Fibroblast of villous mesenchyme (primary cell): ENCODE data around the gene CP. TPM values are rescaled to one million over a fixed set of nuclear protein-coding genes. Genes with fewer than 3 reads are reported as not detected.

ENCODE experiments used
- DNase-seq: peaks from one replicate; pipeline ENCODE4 v3.0.0-alpha.2; 2010; ENCODE audit warnings: low read depth
- H3K4me3 ChIP-seq: 2 replicates; pipeline ENCODE4 v1.5.1; 2011; ENCODE audit warnings: low read depth, mild to moderate bottlenecking, low read length
- CTCF ChIP-seq: IDR thresholded peaks from 2 replicates; pipeline ENCODE4 v1.5.1; 2012; ENCODE audit warnings: low read depth, mild to moderate bottlenecking, low read length; ENCODE audit not compliant: insufficient read depth
- total RNA-seq: library from RNA; depleted of rRNA; stranded (reverse); fragments of >200 nt; gene quantifications from 2 replicates; pipeline ENCODE4 v1.2.3, GENCODE V29; 2012

CP gene
- total RNA-seq, 1 donor, result not detected

- no peak for DNase-seq
- H3K4me3 ChIP-seq, result no peak overlapping the region
- no peak for TF ChIP-seq CTCF
Observed at GRCh38 chr3:149131589-149131988, 90.0 kb downstream of the CP start.

- peak; percentile 92 for DNase-seq
- no peak for TF ChIP-seq CTCF
- H3K4me3 ChIP-seq, result peak within 1 kb of the TSS; percentile 93
Observed at GRCh38 chr3:149129326-149130205, 92.1 kb downstream of the CP start, which contains the start of gene HPS3. HPS3 (plus strand) TSS chr3:149129638; CDS start chr3:149129724, 86 bp downstream.

GRCh38 chr3:149128821-149129220 is 92.8 kb downstream of the CP start:
- no peak for DNase-seq
- H3K4me3 ChIP-seq, result peak overlapping the region; percentile 93
- no peak for TF ChIP-seq CTCF

- TF ChIP-seq CTCF, result no peak
- no peak for DNase-seq
- no peak overlapping the region for H3K4me3 ChIP-seq
Observed at GRCh38 chr3:149122721-149123578, 98.7 kb downstream of the CP start.

Other genes with a start within 250 kb of the CP start
- gene GYG1, start 230.3 kb downstream of the CP start, total RNA-seq, result 33.2 and 43.6 TPM in 2 replicates
- 35.8 and 56.6 TPM in 2 replicates for gene HLTF, start 135.3 kb downstream of the CP start, total RNA-seq
- 30.7 and 31.9 TPM in 2 replicates for gene HPS3, start 92.2 kb downstream of the CP start, total RNA-seq
- gene TM4SF18, start 111.8 kb upstream of the CP start, total RNA-seq, result 0.32 TPM in 1 of 2 replicates, not detected in the other
- gene TM4SF1, start 155.8 kb upstream of the CP start, total RNA-seq, result 52.2 and 80.3 TPM in 2 replicates